Naive thymus-derived CD4-positive, alpha-beta T cell (primary cell): ENCODE results near the gene TFF3. TPM values are rescaled to one million over a fixed set of nuclear protein-coding genes. Genes with fewer than 3 reads are reported as not detected.

ENCODE experiments used
- ATAC-seq: fragments of 150-1000 bp; cut with Tn5 transposase; 2 replicates; pipeline ENCODE4 v1.10.0; 2021; ENCODE audit warnings: mild to moderate bottlenecking, moderate library complexity
- CTCF ChIA-PET: fragments of 350-600 bp; sonication (Branson Sonifier 250); formaldehyde crosslinking; loops from one replicate; lab custom pipeline; 2021; ENCODE audit warnings: antibody characterized with exemption; lab: Charles Lee
- POLR2A ChIA-PET: fragments of 350-600 bp; sonication (Branson Sonifier 250); formaldehyde crosslinking; loops from one replicate; lab custom pipeline; 2021; ENCODE audit warnings: antibody characterized with exemption, inconsistent platforms; lab: Charles Lee
- DNase-seq, 9 donors: peaks; one replicate each; pipeline versions ENCODE4 v3.0.0 to v3.0.0-alpha.2; 2020 to 2022; ENCODE audit warnings: mixed read lengths in 1 of 9
- H3K27ac ChIP-seq: one replicate; pipeline ENCODE4 v1.7.0; 2013; ENCODE audit warnings: mild to moderate bottlenecking, low read depth, low read length, moderate library complexity
- H3K27me3 ChIP-seq, 2 donors: one replicate each; pipeline ENCODE4 v1.7.0; 2013; ENCODE audit warnings: low read length in 2 of 2, mild to moderate bottlenecking in 2 of 2, moderate library complexity in 2 of 2; ENCODE audit not compliant: control insufficient read depth in 2 of 2, insufficient read depth in 2 of 2
- H3K36me3 ChIP-seq, 3 experiments: 1 replicate in 2 of 3; 2 replicates in 1 of 3; pipeline ENCODE4 v1.7.0; 2013; ENCODE audit warnings: low read length in 3 of 3, mild to moderate bottlenecking in 3 of 3, moderate library complexity in 1 of 3; ENCODE audit not compliant: insufficient read depth in 3 of 3, control insufficient read depth in 2 of 3
- H3K4me1 ChIP-seq, 2 donors: one replicate each; pipeline ENCODE4 v1.7.0; 2013; ENCODE audit warnings: low read length in 2 of 2, mild to moderate bottlenecking in 2 of 2, moderate library complexity in 1 of 2; ENCODE audit not compliant: control insufficient read depth in 2 of 2, insufficient read depth in 2 of 2
- H3K4me3 ChIP-seq: 2 replicates; pipeline ENCODE4 v1.7.0; 2013; ENCODE audit warnings: mild to moderate bottlenecking, low read length
- H3K9me3 ChIP-seq, 3 experiments: 1 replicate in 2 of 3; 2 replicates in 1 of 3; pipeline ENCODE4 v1.7.0; 2013; ENCODE audit warnings: low read length in 3 of 3; ENCODE audit not compliant: control insufficient read depth in 2 of 3
- H3K27ac Mint-ChIP-seq, 9 donors: one replicate each; pipeline ENCODE4 v1.8.0; 2020 to 2022; ENCODE audit warnings: mixed read lengths in 9 of 9, mild to moderate bottlenecking in 8 of 9, moderate library complexity in 5 of 9, inconsistent platforms in 2 of 9
- H3K27me3 Mint-ChIP-seq, 5 donors: one replicate each; pipeline ENCODE4 v1.8.0; 2021 to 2022; ENCODE audit warnings: mixed read lengths in 5 of 5, mild to moderate bottlenecking in 1 of 5
- H3K36me3 Mint-ChIP-seq, 5 donors: one replicate each; pipeline ENCODE4 v1.8.0; 2020 to 2022; ENCODE audit warnings: mixed read lengths in 5 of 5, mild to moderate bottlenecking in 3 of 5, inconsistent platforms in 1 of 5
- H3K4me1 Mint-ChIP-seq, 7 donors: one replicate each; pipeline ENCODE4 v1.8.0; 2020 to 2022; ENCODE audit warnings: mixed read lengths in 7 of 7, mild to moderate bottlenecking in 3 of 7, inconsistent platforms in 1 of 7
- H3K4me3 Mint-ChIP-seq, 10 donors: one replicate each; pipeline ENCODE4 v1.8.0; 2020 to 2022; ENCODE audit warnings: mild to moderate bottlenecking in 10 of 10, mixed read lengths in 10 of 10, moderate library complexity in 6 of 10, inconsistent platforms in 2 of 10
- H3K9me3 Mint-ChIP-seq, 11 donors: one replicate each; pipeline ENCODE4 v1.8.0; 2020 to 2022; ENCODE audit warnings: mixed read lengths in 11 of 11, mild to moderate bottlenecking in 4 of 11, inconsistent platforms in 1 of 11, moderate library complexity in 1 of 11
- intact Hi-C, 2 donors: fragments of 100-400 bp; cut with micrococcal nuclease; formaldehyde crosslinking; loops; one replicate each; pipeline ENCODE4 v1.15.1; 2023
- polyA plus RNA-seq, 2 donors: library from polyadenylated mRNA; unstranded; fragments of 300-500 nt; fragmentation: Illumina TruSeq; gene quantifications; one replicate each; pipeline ENCODE4 v1.2.3, GENCODE V29; 2021
- total RNA-seq, 6 experiments: library from RNA in 5 of 6; stranded (reverse) in 5 of 6; gene quantifications; 1 replicate in 5 of 6; 2 replicates in 1 of 6; pipeline ENCODE4 v1.2.3 and lab custom pipeline; 2021 to 2026

TFF3 gene
- total and polyA plus RNA-seq, 7 experiments from 2014 or later = not detected

DNA sequence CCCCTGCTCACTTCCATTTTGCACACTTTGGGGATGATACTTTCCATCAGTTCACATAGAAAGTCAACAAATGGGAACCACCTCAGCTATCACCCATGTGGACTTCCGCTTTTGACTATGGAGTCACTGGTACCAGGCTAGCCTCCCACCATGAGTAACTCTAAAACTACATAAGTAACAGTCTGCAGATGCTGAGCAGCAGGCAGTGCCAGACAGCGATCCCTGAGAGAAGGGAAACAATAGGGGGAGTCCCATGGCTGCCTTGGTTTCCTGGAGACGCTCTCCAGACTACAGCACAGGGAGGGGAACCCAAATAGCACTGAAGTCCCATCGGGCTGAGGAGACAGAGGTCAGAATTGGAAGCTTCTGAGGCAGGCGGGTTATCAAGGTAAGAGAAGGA is 38.4 kb upstream of the TFF3 start:
- Mint-ChIP-seq H3K36me3 (peaks cover 0 to 19% (median 4%) of the 10 kb centered on the region in 5 donors), H3K4me3 (no peak overlapping the region), H3K27me3 (peaks cover 0 to 14% (median 0%) of the 10 kb centered on the region in 5 donors), H3K4me1 (peaks cover 0 to 4% (median 0%) of the 10 kb centered on the region in 7 donors), H3K9me3 (peaks cover 0 to 40% (median 13%) of the 10 kb centered on the region in 11 donors), H3K27ac (peak overlapping the region in 2 of 9 donors; percentile 8 to 76)
- H3K4me1 ChIP-seq = no peaks in the 10 kb centered on the region
- H3K36me3 ChIP-seq = no peaks in the 10 kb centered on the region
- no peaks in the 10 kb centered on the region for H3K27me3 ChIP-seq
- no peak for DNase-seq
- intact Hi-C loops = no loop called here
- H3K9me3 ChIP-seq = peaks cover 0 to 7% (median 0%) of the 10 kb centered on the region in 3 experiments
- no peak for ATAC-seq
- ChIA-PET POLR2A (no interaction called here), CTCF (no interaction called here)
- H3K4me3 ChIP-seq = no peak overlapping the region
- no peak overlapping the region for H3K27ac ChIP-seq

- no peak for DNase-seq
- Histone ChIP-seq H3K9me3 (peaks cover 0 to 7% (median 0%) of the 10 kb centered on the region in 3 experiments), H3K36me3 (no peaks in the 10 kb centered on the region), H3K27ac (no peak overlapping the region), H3K27me3 (no peaks in the 10 kb centered on the region), H3K4me3 (no peak overlapping the region), H3K4me1 (no peaks in the 10 kb centered on the region)
- ChIA-PET CTCF (no interaction called here), POLR2A (interaction anchor here (1.2 kb wide), 1 partner anchor 63 kb away, joined by 3 read pairs; no protein-coding TSS in a partner anchor)
- peaks cover 0 to 40% (median 13%) of the 10 kb centered on the region in 11 donors for H3K9me3 Mint-ChIP-seq
- peak overlapping the region in 3 of 9 donors; percentile 25 to 65 (median 33) for H3K27ac Mint-ChIP-seq
- H3K4me1 Mint-ChIP-seq = peaks cover 0 to 4% (median 0%) of the 10 kb centered on the region in 7 donors
- H3K36me3 Mint-ChIP-seq = peaks cover 0 to 19% (median 4%) of the 10 kb centered on the region in 5 donors
- no peak for ATAC-seq
- intact Hi-C loops = no loop called here
- no peak overlapping the region for H3K4me3 Mint-ChIP-seq
- peaks cover 0 to 12% (median 0%) of the 10 kb centered on the region in 5 donors for H3K27me3 Mint-ChIP-seq
Observed at GRCh38 chr21:42352441-42353095, 37.4 kb upstream of the TFF3 start.

GRCh38 chr21:42351626-42352440 is 36.6 kb upstream of the TFF3 start:
- Mint-ChIP-seq H3K4me3 (no peak overlapping the region), H3K27ac (peak overlapping the region in 2 of 9 donors; percentile 25 to 72), H3K4me1 (peaks cover 0 to 3% (median 0%) of the 10 kb centered on the region in 7 donors), H3K9me3 (peaks cover 0 to 32% (median 13%) of the 10 kb centered on the region in 11 donors), H3K27me3 (peaks cover 0 to 12% (median 0%) of the 10 kb centered on the region in 5 donors), H3K36me3 (peaks cover 0 to 19% (median 4%) of the 10 kb centered on the region in 5 donors)
- H3K27me3 ChIP-seq = no peaks in the 10 kb centered on the region
- H3K27ac ChIP-seq = no peak overlapping the region
- no peaks in the 10 kb centered on the region for H3K36me3 ChIP-seq
- intact Hi-C loops = no loop called here
- ATAC-seq = no peak
- peaks cover 0 to 7% (median 0%) of the 10 kb centered on the region in 3 experiments for H3K9me3 ChIP-seq
- CTCF ChIA-PET = no interaction called here
- no peaks in the 10 kb centered on the region for H3K4me1 ChIP-seq
- POLR2A ChIA-PET = interaction anchor here (1.2 kb wide), 1 partner anchor 64 kb away, joined by 3 read pairs; no protein-coding TSS in a partner anchor
- no peak for DNase-seq
- H3K4me3 ChIP-seq = no peak overlapping the region

GRCh38 chr21:42350927-42351426 is 35.8 kb upstream of the TFF3 start, which contains the start of gene TFF2:
TFF2 (minus strand) TSS chr21:42350994; CDS start chr21:42350957, 37 bp downstream.
- POLR2A ChIA-PET = no interaction called here
- Mint-ChIP-seq H3K27ac (peak within 1 kb of the TSS in 1 of 9 donors; percentile 72), H3K36me3 (peaks cover 0 to 19% (median 4%) of the 10 kb centered on the region in 5 donors), H3K27me3 (peaks cover 0 to 10% (median 0%) of the 10 kb centered on the region in 5 donors), H3K4me1 (peaks cover 0 to 3% (median 0%) of the 10 kb centered on the region in 7 donors), H3K9me3 (peaks cover 0 to 25% (median 10%) of the 10 kb centered on the region in 11 donors), H3K4me3 (no peak within 1 kb of the TSS)
- Histone ChIP-seq H3K36me3 (no peaks in the 10 kb centered on the region), H3K4me3 (no peak within 1 kb of the TSS), H3K27ac (no peak within 1 kb of the TSS), H3K4me1 (no peaks in the 10 kb centered on the region), H3K27me3 (no peaks in the 10 kb centered on the region), H3K9me3 (peaks cover 0 to 7% (median 0%) of the 10 kb centered on the region in 3 experiments)
- ATAC-seq (no peak), DNase-seq (peak in 1 of 9 donors; percentile 13)
- intact Hi-C loops = no loop called here
- CTCF ChIA-PET = no interaction called here

DNA sequence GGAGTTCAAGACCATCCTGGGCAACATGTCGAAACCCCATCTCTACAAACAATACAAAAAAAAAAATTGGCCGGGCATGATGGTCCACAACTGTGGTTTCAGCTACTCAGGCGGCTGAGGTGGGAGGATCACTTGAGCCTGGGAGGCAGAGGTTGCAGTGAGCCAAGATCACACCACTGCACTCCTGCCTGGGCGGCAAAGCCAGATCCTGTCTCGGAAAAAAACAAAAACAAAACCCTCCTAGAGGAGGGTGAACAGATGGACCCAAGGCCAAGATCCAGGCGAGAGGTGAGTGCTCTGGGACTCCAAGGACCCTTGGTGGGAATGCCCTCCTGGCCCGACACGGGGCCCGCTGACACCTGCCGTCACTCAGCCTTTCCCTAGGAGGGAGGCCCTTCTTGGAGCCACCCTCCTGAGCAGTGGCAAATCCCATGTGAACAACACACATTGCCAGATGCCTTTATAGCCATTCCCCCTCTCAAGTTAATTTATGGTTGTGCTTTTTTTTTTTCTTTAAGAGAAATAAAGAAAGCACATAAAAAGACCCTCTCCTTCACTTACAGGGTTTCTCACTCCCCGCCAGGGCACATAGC is 35.2 kb upstream of the TFF3 start:
- H3K27ac ChIP-seq = no peak overlapping the region
- peaks cover 0 to 7% (median 0%) of the 10 kb centered on the region in 3 experiments for H3K9me3 ChIP-seq
- H3K4me1 Mint-ChIP-seq = peaks cover 0 to 3% (median 0%) of the 10 kb centered on the region in 7 donors
- peaks cover 0 to 15% (median 0%) of the 10 kb centered on the region in 5 donors for H3K36me3 Mint-ChIP-seq
- ATAC-seq = no peak
- no peak overlapping the region for H3K27ac Mint-ChIP-seq
- peaks cover 0 to 6% (median 0%) of the 10 kb centered on the region in 5 donors for H3K27me3 Mint-ChIP-seq
- CTCF ChIA-PET = no interaction called here
- POLR2A ChIA-PET = interaction anchor here (0.6 kb wide), 1 partner anchor 87 kb away, joined by 3 read pairs; no protein-coding TSS in a partner anchor
- DNase-seq = peak in 1 of 9 donors; percentile 15
- H3K27me3 ChIP-seq = no peaks in the 10 kb centered on the region
- H3K36me3 ChIP-seq = no peaks in the 10 kb centered on the region
- H3K4me3 Mint-ChIP-seq = no peak overlapping the region
- intact Hi-C loops = no loop called here
- H3K9me3 Mint-ChIP-seq = peaks cover 0 to 19% (median 10%) of the 10 kb centered on the region in 11 donors
- no peaks in the 10 kb centered on the region for H3K4me1 ChIP-seq
- H3K4me3 ChIP-seq = no peak overlapping the region
